Measurements from ENCODE around the gene ZBTB14.

Gene ZBTB14

DNA sequence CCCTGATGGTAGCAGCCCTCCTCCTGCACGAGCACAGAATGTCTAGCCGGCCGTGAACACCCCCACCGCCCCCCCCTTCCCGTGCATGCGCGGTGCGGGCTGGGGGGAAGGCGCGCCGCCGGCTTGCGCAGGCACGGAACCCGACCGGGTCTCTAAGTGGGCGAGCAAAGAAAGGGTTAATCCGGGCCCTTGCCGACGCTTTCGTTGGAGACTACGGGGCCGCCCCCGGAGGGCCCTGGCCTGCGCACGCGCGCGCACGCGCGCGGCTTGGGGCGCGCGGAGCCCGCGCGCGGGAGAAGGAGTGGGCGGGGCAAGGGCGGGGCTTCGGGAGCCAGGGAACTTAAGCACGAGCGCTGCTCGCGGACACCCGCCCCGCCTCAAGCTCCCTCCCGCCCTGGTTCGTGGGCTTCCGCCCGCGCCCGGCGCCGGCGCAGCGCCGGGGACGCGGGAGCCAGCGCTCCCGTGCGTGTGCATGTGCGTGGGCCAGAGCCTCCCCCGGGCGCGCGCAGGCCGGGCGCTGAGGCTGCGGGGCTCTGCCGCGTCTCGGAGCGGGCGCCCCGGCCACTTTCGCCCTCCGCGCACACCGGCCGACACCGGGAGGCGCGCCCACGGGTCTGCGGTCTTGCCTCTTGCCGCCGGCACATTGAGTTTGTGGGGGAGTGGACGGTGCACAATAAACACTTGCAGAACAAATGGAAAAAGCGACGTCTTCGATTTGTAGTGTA lies 617 bp upstream of the ZBTB14 start:
- peak overlapping the region; percentile 95 to 99 (median 97) for H3K9ac ChIP-seq
- no peaks in the 10 kb centered on the region for H3K27me3 ChIP-seq
- peak overlapping the region; percentile 96 to 99 (median 97) for H3K27ac ChIP-seq
- peaks cover 16 to 22% (median 17%) of the 10 kb centered on the region in 11 experiments for H3K36me3 ChIP-seq
- no peaks in the 10 kb centered on the region for H4K20me1 ChIP-seq
- no peaks in the 10 kb centered on the region for H3K9me3 ChIP-seq (replicated peaks in 1 of 11)
- H3K4me1 ChIP-seq: peaks cover 20 to 36% (median 26%) of the 10 kb centered on the region in 10 experiments
- no peak for TF ChIP-seq Cebpa-rat (IDR thresholded peaks at IDR 0.05)
- peak overlapping the region; percentile 77 to 98 (median 90) for H3K4me2 ChIP-seq
- peak overlapping the region; percentile 67 to 85 (median 80) for H3K4me3 ChIP-seq

DNA sequence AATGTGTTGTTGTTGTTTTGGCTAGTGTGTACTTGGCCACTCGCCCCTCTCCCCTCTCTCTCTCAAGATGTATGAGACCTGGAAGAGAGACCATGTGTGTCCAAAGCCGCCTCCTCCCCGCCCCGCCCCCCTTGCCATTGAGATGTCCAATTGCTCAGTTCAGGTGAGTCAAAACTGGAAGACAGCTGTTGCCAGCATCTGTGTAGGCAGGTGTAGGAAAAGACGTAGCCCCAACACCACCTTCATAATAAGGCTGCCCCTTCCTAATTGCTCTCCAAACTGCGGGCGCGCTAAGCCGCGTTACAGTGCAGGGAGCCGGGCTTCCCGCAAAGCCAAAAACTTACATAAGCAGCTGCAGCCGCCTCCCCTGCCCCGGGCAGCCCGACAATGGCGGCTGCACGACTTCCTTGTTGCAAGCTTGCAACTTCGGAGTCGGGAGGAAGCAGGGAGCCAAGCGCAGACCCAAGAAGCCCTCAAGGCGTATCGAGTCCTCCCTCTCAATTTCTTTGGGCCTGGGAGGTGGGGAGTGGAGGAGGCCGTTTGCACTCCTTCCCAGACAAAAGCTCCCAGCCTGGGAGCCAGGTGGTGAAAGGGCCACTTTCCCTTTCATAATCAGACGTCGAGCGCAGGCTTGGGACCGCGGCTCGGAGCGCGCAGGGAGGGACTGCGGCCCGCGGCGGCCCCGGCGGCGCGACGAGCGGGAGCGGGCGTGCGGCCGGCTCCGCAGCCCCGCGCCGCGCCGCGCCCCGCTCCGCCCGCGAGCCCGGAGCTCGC lies 882 bp downstream of the ZBTB14 start:
- TF ChIP-seq Cebpa-rat (IDR thresholded peaks at IDR 0.05): no peak
- H3K9me3 ChIP-seq (replicated peaks in 1 of 11): no peaks in the 10 kb centered on the region
- no peaks in the 10 kb centered on the region for H4K20me1 ChIP-seq
- H3K27ac ChIP-seq: peak overlapping the region; percentile 96 to 99 (median 97)
- peaks cover 20 to 36% (median 26%) of the 10 kb centered on the region in 10 experiments for H3K4me1 ChIP-seq
- H3K9ac ChIP-seq: peak overlapping the region; percentile 95 to 99 (median 97)
- H3K27me3 ChIP-seq: no peaks in the 10 kb centered on the region
- peak overlapping the region; percentile 67 to 85 (median 80) for H3K4me3 ChIP-seq
- H3K36me3 ChIP-seq: peaks cover 30 to 37% (median 32%) of the 10 kb centered on the region in 11 experiments
- peak overlapping the region; percentile 79 to 98 (median 91) for H3K4me2 ChIP-seq

DNA sequence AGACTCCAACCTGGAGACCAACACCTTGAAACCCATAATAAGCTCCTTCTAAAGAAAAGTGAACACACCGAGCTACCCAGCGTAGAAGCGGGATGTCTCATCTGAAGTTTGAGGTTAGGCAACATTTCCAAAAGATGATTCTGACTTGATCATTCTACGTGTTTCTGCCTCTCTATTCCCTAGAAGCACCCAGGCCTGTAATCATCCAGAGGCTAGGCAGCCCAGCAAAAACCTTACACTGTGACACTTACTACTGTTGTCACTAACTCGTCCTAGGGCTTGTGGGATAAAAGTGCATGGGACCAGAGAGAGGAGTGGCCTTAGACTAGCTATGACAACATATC lies 1.4 kb downstream of the ZBTB14 start:
- H3K4me1 ChIP-seq: peaks cover 20 to 36% (median 26%) of the 10 kb centered on the region in 10 experiments
- H3K27ac ChIP-seq: peak overlapping the region; percentile 96 to 99 (median 97)
- H3K9me3 ChIP-seq (replicated peaks in 1 of 11): no peaks in the 10 kb centered on the region
- no peaks in the 10 kb centered on the region for H4K20me1 ChIP-seq
- H3K27me3 ChIP-seq: no peaks in the 10 kb centered on the region
- peaks cover 30 to 40% (median 33%) of the 10 kb centered on the region in 11 experiments for H3K36me3 ChIP-seq
- peak overlapping the region; percentile 79 to 98 (median 91) for H3K4me2 ChIP-seq
- no peak for TF ChIP-seq Cebpa-rat (IDR thresholded peaks at IDR 0.05)
- H3K4me3 ChIP-seq: peak overlapping the region; percentile 67 to 85 (median 80)
- peak overlapping the region; percentile 95 to 99 (median 97) for H3K9ac ChIP-seq

DNA sequence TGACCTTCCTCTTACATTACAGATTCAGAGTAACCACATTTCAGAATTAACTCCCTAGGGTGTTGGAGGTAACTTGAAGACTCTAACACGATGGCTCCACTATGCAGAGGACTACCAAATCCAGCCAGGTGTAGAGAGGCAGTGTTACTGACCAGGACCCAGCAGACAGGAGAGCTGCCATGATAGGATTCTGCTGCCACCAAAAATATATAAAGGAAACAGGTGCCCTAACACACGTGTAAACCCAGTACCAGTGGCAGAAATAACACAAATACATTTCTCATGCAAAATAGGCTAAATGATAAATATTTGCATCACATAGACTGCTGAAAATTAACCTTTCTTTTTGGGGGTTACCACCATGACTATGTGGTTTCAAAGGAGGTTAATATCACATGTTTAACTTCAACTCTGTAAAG lies 7.0 kb downstream of the ZBTB14 start:
- peak overlapping the region in 2 of 11 experiments; percentile 12 to 19; a peak in 2 of 22 replicates for H3K4me2 ChIP-seq

DNA sequence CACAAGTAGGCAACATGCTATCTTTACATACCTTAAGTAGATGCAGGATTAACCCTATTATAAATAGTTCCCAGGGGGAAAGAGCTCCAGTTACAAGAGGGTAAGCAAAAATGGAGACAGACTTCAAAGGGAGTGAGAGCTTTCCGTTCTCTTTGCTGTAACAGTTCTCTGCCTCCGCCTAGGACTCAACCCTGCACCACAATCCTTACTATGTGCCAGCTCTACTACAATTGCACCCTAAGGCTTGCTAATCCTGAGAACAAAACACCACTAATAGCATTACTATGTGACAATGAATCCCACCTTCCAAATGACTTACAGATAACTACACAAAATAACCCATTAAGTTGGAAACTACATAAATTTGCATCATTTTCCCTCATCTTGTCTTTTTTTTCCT lies 7.7 kb downstream of the ZBTB14 start:
- Histone ChIP-seq H3K27ac (no peak overlapping the region), H3K4me3 (no peak overlapping the region), H3K9ac (no peak overlapping the region), H3K36me3 (peaks cover 30 to 49% (median 39%) of the 10 kb centered on the region in 11 experiments), H3K4me2 (no peak overlapping the region), H3K27me3 (no peaks in the 10 kb centered on the region), H3K9me3 (replicated peaks in 1 of 11) (peaks cover 0 to under 1% (median 0%) of the 10 kb centered on the region in 11 experiments; a peak in 1 of 22 replicates), H3K4me1 (peaks cover 4 to 19% (median 13%) of the 10 kb centered on the region in 10 experiments; a peak in 17 of 20 replicates), H4K20me1 (no peaks in the 10 kb centered on the region)
- no peak for TF ChIP-seq Cebpa-rat (IDR thresholded peaks at IDR 0.05)

More for the DNA sequence above, 7.0 kb downstream of the ZBTB14 start:
- Histone ChIP-seq H3K9me3 (replicated peaks in 1 of 11) (no peaks in the 10 kb centered on the region), H3K9ac (no peak overlapping the region), H4K20me1 (no peaks in the 10 kb centered on the region), H3K4me3 (no peak overlapping the region), H3K27ac (no peak overlapping the region), H3K27me3 (no peaks in the 10 kb centered on the region), H3K4me1 (peaks cover 5 to 26% (median 11%) of the 10 kb centered on the region in 10 experiments), H3K36me3 (peaks cover 30 to 49% (median 41%) of the 10 kb centered on the region in 11 experiments)
- no peak for TF ChIP-seq Cebpa-rat (IDR thresholded peaks at IDR 0.05)

DNA sequence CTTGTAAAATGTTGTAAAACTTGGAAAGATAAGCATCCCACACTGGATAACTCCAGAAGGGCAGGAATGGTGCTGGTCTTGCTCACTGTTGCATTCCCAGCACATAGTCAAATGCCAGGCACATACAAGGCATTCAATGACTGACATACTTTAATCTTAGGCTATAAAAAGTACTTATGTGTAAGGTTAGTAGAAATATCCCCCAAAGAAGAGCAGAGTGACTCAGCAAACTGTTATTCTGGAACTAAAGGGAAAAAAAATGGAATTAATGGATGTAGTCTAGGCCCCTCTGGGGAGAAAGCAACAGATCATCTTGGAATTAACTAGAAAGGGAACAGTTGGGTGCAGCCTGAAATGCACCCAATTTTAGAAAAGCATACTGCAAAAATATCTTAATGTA lies 9.0 kb downstream of the ZBTB14 start:
- Histone ChIP-seq H3K9me3 (replicated peaks in 1 of 11) (peaks cover 0 to 10% (median 6%) of the 10 kb centered on the region in 11 experiments; a peak in 8 of 22 replicates), H3K4me3 (no peak overlapping the region), H3K27me3 (no peaks in the 10 kb centered on the region), H3K4me1 (peaks cover 4 to 19% (median 14%) of the 10 kb centered on the region in 10 experiments; a peak in 17 of 20 replicates), H3K36me3 (peaks cover 17 to 37% (median 26%) of the 10 kb centered on the region in 11 experiments), H4K20me1 (no peaks in the 10 kb centered on the region), H3K27ac (no peak overlapping the region), H3K4me2 (no peak overlapping the region), H3K9ac (no peak overlapping the region)
- TF ChIP-seq Cebpa-rat (IDR thresholded peaks at IDR 0.05): no peak

DNA sequence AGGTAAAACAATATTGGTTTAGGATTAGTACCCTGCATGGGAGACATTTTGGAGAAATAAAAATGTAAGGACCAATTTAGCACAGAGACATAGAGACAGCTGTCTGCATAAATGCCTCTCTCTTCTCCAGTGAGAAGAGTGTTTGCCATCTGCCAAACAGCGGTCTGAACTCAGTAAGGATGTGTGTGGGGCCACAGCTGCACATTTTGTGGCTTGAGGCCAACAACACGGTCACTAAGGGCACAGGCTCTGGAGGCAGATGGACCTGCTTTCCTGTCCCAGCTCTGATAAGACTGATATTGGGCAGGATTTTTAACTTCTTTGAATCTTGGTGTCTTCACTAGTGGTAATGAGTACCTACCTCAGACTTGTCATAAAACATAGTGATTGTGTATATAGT lies 10.2 kb downstream of the ZBTB14 start:
- H4K20me1 ChIP-seq: no peaks in the 10 kb centered on the region
- H3K9me3 ChIP-seq (replicated peaks in 1 of 11): peaks cover 0 to 15% (median 6%) of the 10 kb centered on the region in 11 experiments; a peak in 11 of 22 replicates
- H3K4me3 ChIP-seq: no peak overlapping the region
- TF ChIP-seq Cebpa-rat (IDR thresholded peaks at IDR 0.05): no peak
- peaks cover 5 to 25% (median 14%) of the 10 kb centered on the region in 11 experiments; a peak in 21 of 22 replicates for H3K36me3 ChIP-seq
- no peaks in the 10 kb centered on the region for H3K27me3 ChIP-seq
- no peak overlapping the region for H3K4me2 ChIP-seq
- H3K9ac ChIP-seq: no peak overlapping the region
- no peak overlapping the region for H3K27ac ChIP-seq
- peaks cover 4 to 19% (median 14%) of the 10 kb centered on the region in 10 experiments; a peak in 17 of 20 replicates for H3K4me1 ChIP-seq

DNA sequence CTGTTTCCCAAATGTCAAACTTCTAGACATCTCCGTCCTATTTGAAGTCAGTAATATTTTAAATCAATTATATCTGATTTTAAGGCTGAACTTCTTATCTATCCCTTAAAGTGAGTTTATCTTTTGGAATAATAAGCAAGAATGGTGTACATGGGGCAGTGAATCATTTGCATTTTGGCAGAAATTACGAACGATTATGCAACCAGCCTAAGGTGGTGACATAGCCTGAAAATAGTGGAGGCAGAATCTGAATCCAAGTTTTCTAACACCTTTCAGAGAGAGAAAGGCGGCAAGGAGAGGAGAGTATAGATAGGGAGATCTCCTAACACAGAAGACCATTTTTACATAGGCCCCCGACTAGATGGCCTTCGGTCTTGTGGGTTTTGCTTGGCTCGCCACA lies 10.7 kb downstream of the ZBTB14 start:
- Histone ChIP-seq H3K4me2 (no peak overlapping the region), H3K4me1 (peaks cover 4 to 19% (median 13%) of the 10 kb centered on the region in 10 experiments; a peak in 17 of 20 replicates), H3K9ac (no peak overlapping the region), H3K27ac (no peak overlapping the region), H3K4me3 (no peak overlapping the region), H4K20me1 (no peaks in the 10 kb centered on the region), H3K27me3 (no peaks in the 10 kb centered on the region), H3K36me3 (peaks cover 0 to 19% (median 9%) of the 10 kb centered on the region in 11 experiments; a peak in 18 of 22 replicates), H3K9me3 (replicated peaks in 1 of 11) (peaks cover 1 to 21% (median 10%) of the 10 kb centered on the region in 11 experiments; a peak in 18 of 22 replicates)
- no peak for TF ChIP-seq Cebpa-rat (IDR thresholded peaks at IDR 0.05)

DNA sequence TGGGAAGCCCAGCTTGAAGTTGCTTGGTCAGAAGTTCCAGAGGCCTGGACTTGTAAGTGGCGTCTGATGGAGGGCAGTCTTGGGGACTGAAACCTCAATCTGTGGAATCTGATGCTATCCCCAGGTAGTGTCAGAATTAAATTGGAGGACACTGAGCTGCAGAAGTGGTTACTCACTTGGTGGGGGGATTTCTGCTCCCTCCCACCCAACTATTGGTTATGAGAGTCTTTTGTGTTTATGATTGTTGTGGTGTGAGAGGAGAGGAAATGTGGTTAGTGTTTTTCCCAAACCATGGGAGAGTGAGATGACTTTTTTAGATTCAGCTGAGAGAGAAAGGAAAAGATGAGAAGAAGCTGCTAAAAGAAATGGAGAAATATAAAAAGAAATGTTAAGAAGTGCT lies 12.8 kb downstream of the ZBTB14 start:
- Histone ChIP-seq H3K36me3 (peaks cover 0 to 8% (median 0%) of the 10 kb centered on the region in 11 experiments; a peak in 5 of 22 replicates), H3K27me3 (no peaks in the 10 kb centered on the region), H4K20me1 (no peaks in the 10 kb centered on the region), H3K4me2 (peak overlapping the region in 7 of 11 experiments; percentile 1 to 33 (median 21); a peak in 7 of 22 replicates), H3K4me3 (no peak overlapping the region), H3K4me1 (peaks cover 0 to 13% (median 10%) of the 10 kb centered on the region in 10 experiments; a peak in 13 of 20 replicates), H3K27ac (no peak overlapping the region), H3K9me3 (replicated peaks in 1 of 11) (peaks cover 13 to 36% (median 23%) of the 10 kb centered on the region in 11 experiments; a peak in 21 of 22 replicates), H3K9ac (no peak overlapping the region)
- TF ChIP-seq Cebpa-rat (IDR thresholded peaks at IDR 0.05): no peak
